DMS79 (cell line): ENCODE results near the gene NCAPG2.

Experiments used
- DNase-seq: peaks from one replicate; lab custom pipeline; 2025; lab: John Stamatoyannopoulos, UW

NCAPG2 gene

GRCh38 chr7:158595068-158595467 lies 109.5 kb downstream of the NCAPG2 start:
- no peak for DNase-seq

DNA sequence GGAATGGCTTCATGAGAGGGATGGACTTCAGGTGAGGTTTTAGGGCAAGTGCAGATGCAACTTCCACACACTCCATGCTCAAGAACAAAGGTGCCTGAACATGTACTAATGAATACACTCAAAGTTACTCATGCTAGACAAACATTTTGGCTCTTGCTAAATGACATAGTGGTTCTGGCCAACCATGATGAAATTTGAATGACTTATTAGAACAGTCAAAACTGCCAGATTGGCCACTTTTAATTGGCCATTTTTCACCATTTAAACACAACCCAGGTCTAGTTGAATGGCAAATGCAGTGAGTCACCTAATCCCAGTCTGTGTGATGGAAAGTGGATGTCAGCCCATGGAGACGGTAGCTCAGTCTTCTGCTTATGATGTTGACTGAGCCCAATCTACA lies 112.1 kb downstream of the NCAPG2 start:
- no peak for DNase-seq

DNA sequence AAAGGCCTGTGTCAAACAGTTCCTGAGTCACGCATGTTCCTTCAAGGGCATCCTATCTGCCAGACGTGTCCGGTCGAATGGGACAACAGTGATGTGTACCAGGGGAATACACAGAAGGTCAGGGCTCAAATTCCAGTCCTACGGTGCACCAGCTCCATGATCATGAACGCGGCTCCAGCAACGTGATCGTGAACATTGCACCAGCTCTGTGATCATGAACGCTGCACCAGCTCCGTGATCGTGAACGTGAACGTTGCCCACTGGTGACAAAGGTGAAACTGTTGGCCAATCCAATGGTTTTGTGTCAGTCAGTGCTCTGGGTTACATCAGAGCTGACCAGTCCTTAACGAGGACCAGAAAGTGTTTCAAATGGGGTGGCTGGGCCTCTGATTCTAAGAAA lies 112.7 kb downstream of the NCAPG2 start:
- no peak for DNase-seq

DNA sequence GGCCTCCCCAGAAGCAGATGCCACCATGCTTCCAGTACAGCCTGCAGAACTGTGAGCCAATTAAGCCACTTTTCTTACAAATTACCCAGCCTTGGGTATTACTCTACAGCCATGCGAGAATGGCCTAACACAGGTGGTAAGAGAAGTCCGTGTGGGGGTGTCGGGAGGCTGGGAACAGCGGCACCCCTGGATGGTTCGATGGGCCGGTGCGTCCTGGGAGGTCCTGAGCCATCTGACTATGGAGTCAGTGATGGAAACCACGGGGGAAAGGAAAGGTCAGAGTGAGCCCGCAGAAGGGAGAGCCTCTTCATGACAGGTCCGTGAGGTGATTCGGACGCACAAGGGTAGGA lies 114.4 kb downstream of the NCAPG2 start:
- no peak for DNase-seq

DNA sequence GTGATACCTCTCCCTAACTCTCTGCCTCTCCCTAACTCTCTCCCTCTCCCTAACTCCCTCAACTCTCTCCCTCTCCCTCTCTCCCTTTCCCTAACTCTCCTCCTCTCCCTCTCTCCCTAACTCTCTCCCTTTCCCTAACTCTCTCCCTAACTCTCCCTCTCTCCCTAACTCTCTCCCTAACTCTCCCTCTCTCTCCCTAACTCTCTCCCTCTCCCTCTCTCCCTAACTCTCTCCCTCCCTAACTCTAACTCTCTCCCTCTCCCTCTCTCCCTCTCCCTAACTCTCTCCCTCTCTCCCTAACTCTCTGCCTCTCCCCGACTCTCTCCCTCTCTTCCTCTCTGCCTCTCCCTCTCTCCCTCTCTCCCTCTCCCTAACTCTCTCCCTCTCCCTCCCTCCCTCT lies 115.0 kb downstream of the NCAPG2 start:
- no peak for DNase-seq

GRCh38 chr7:158588878-158589442 lies 115.6 kb downstream of the NCAPG2 start:
- DNase-seq: no peak

DNA sequence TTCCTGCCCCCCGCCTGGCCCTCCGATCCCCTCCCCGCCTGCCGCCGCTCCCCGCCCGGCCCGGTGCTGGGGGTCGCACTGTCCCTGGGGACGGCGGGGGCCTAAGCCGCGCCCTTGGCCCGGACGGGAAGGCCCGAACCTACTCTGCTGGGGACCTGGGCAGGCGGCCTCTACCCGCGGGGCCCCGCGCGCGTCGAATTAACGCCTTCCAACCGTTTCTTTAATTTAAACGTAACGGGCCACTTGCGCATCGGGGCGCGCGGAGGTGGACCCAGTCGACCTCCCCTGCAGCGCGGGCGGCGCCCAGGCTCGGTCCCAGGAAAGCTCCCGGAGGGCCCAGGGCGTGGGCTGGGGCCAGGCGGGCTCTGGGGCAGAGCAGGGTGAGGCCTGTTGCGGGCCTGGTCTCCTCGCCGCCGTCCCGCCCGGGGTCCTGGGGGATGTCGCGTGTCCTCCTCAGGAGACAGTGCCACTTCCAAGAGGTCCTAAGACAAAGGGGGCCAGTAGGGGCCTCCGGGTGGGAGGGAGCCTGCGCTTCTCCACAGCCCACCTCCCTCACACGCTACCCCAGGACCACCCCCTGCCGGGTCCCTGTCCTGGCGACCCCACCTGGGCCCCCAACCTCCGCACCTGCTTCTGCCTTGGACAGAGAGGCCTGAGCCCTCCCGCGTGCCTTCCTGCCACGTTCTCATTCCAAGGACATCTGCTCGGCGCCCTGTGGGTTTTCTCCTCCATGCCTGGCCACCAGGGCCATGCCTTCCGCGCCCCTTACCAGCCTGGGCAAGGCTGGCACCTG lies 116.3 kb downstream of the NCAPG2 start:
- DNase-seq: no peak

- peak; percentile 14 for DNase-seq
These were observed 117.2 kb downstream of the NCAPG2 start, which contains the start of gene PTPRN2 for GRCh38 chr7:158587162-158588084. TSS of gene PTPRN2 (minus strand) at chr7:158587823.

DNA sequence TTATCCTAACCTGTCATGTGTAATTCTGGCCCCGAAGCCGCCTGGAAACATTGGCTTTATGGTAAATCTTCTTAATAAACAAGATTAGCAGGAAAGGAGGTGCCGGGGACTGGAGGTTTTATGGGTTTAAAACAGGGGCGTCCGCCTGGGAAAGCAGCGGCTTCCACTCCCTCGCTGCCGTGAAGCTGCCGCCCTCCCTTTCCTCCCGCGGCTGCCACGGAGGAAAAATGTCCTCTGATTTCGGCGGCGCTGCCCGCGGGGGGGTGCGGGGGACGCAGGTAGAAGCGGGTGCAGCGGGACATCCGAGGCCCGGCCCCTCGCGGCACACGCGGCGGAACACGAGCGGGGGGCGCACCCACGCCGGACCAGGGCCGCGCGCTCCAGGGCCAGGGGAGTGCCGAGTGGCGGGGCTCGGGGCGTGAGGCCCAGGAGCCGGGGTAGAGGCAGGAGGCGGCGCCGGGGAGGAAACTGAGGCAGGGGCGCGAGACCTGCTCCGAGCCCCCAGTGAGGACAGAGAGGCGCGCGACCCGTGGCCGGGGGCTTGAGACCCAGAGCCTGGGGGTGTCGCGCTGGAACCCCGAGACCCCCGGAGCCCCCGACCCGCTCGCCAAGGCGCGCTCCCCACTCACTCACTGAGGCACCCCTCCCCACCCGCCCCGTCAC lies 118.0 kb downstream of the NCAPG2 start:
- no peak for DNase-seq

DNA sequence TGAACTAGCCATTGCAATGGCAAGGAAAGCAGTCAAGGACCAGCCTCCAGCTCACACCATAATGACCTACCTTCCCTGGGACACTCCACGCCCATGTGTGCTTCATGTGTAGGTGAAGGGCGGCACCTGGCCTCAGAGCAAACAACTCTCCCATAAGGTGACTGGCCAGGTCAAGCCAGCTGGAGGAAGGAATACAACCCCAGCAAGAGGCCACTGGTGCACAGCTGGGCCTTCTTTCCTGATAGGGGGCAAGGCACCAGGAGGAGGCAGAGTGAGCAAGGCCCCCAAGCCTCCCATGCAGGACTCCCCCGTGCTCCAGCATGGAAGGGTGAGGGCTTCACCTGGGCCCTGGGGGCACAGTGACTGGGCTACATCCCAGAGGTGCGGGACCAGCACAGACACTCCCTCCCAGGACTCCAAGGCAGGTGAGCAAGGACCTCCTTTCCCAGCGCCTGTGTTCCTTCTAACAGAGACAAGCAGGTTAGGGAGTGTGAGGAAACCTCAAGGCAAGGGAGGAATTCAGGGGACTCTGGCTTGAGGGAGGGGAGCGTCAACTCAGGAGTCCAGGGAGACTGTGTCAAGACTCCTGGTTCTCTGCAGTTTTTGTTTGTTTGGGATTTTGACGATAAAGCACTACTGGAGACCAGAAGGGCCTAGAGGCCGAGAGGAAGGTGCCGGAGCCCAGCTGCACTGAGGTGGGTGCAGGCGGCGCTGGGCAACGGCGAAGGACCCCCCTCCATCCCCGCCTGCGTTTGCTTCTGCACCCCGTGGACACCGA lies 118.7 kb downstream of the NCAPG2 start:
- DNase-seq: no peak

- no peak for DNase-seq
These were observed 120.2 kb downstream of the NCAPG2 start for GRCh38 chr7:158584407-158584806.

DNA sequence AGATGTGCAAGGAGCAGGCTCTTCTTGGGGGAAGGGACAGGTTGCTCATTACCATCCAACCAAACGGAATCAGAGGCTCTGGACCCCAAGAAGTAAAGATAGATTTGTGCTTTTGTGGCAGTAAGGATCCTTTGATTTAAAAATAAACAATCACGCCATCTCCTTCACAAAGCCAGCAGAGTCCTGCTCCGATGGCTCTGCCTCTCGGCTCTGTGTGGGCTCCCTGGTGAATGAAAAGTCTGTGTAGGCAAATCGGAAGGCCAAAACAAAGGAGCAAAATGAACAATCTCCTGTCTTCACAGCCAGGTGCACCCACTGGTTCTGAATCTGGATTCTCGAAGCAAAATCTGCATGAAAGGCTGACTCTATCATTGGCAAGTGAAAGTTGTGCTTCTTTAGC lies 120.8 kb downstream of the NCAPG2 start:
- no peak for DNase-seq

GRCh38 chr7:158583143-158583542 lies 121.5 kb downstream of the NCAPG2 start:
- no peak for DNase-seq

- no peak for DNase-seq
These were observed 122.5 kb downstream of the NCAPG2 start for GRCh38 chr7:158582089-158582456.

DNA sequence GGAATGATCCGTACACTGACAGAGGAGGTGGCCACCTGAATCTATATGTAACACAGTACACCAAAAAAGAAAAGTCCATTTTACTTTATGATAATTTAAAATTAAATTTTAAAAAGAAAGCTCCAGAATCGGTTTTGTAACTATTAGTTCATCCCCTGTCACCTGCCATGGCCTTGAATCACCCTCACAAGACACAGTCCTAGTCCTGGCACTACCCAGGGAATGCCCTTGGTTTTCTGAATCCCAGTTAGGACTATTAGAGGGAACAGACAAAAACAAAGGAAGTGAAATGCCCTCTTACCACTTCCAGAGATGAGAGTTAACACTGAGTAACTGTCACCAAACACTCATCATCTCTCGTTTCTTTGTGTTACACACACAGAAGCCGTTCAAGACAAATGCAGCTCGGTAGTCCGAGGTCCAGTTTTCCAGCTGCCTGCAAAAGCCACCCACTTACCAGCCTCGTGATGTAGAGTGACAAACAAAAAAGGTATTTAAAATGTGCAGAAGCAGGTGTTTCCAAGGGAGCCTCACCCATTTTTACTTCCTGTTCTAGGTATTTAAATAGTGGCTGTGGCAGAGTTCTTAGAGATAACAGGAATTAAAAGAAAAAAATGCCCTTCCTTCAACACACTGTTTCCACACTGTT lies 123.0 kb downstream of the NCAPG2 start:
- no peak for DNase-seq
